Stimulated activated CD4-positive, alpha-beta T cell treated with anti-CD3 and anti-CD28 coated beads, Interleukin-15, amount 100 ng/mL, for 48 hours (primary cell): ENCODE measurements around the gene UGT2B7.
"Not testable (repeated sequence)": the region's sequence is repeated elsewhere in the genome, so short reads cannot be mapped to it uniquely, and the experiment has no call there.

Experiments used
- DNase-seq, 2 donors: peaks; one replicate each; pipeline ENCODE4 v3.0.0-alpha.2; 2020; ENCODE audit warnings: low read depth in 2 of 2

The UGT2B7 gene

DNA sequence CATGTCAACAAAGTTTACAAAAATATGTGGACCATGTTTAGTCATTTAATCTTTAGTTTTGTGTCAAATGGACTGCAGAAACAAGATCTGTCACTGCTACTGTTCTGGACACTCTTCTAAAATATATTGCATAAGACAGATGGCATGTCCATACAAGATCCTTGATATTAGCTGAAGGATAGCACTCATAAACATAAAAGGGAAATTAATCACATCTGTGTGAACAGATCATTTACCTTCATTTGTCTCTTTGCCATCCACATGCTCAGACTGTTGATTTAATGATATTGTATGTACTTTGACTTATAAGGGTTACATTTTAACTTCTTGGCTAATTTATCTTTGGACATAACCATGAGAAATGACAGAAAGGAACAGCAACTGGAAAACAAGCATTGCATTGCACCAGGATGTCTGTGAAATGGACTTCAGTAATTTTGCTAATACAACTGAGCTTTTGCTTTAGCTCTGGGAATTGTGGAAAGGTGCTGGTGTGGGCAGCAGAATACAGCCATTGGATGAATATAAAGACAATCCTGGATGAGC is at the start of gene UGT2B7:
Gene UGT2B7 (plus strand): TSS at position 364 of the 546 bp plus-strand sequence. CDS start 47 bp downstream, at position 411.
- DNase-seq, result no peak

DNA sequence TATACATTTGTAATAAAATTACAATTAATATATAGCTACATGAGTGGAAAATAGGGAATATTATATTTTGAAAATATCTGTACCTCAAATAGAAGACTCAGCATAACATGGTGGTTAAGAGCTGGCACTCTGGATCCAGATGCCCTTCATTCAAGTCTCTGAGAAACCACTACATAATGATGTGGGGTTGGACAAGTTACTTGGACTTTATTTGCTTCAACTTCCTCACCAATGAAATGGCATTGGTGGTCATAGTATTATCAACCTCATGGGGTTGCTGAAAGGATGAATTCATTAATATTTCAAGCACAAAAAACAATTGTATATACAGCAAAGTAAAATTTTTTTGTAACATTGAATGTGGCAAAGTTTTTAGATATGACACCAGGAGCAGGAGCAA is 46.4 kb upstream of the UGT2B7 start:
- no peak for DNase-seq

- not testable (repeated sequence) for DNase-seq
Measured at GRCh38 chr4:69050853-69051575, 45.3 kb upstream of the UGT2B7 start.

DNA sequence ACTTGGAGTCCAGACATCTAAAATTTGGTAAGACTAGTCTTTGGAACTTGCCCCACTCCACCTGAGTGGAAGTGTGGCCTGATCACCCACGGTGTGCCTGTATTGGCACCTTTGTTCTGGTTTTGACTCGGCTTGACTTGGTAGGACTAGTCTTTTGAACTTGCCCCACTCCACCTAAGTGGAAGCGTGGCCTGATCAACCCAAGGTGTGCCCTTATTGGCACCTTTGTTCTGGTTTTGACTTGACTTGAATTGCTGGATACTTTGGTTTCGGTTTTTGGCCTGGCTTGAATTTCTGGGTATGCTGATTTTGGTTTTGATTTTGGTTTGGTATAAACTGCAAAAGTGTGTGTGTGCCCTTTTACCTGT is 44.7 kb upstream of the UGT2B7 start:
- DNase-seq, result no peak

GRCh38 chr4:69053309-69053885 is 42.9 kb upstream of the UGT2B7 start:
- DNase-seq, result not testable (repeated sequence)

DNA sequence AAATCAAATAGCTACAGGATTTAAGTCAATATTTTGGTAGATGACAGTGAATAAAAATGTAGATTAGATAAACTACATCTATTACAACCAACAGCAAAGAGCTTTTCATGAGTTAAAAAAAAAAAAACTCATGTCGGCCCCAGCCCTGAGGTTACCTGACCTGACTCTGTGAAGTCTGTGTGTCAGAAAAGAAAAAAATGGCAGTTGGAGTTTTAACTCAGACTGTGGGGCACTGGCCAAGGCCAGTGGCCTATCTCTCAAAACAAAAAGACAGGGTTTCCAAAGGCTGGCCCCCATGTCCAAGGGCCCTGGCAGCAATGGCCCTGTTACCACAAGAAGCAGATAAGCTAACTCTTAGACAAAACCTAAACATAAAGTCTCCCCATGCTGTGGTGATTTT is 42.2 kb upstream of the UGT2B7 start:
- not testable (repeated sequence) for DNase-seq

GRCh38 chr4:69054578-69055200 is 41.6 kb upstream of the UGT2B7 start:
- DNase-seq, result no peak

DNA sequence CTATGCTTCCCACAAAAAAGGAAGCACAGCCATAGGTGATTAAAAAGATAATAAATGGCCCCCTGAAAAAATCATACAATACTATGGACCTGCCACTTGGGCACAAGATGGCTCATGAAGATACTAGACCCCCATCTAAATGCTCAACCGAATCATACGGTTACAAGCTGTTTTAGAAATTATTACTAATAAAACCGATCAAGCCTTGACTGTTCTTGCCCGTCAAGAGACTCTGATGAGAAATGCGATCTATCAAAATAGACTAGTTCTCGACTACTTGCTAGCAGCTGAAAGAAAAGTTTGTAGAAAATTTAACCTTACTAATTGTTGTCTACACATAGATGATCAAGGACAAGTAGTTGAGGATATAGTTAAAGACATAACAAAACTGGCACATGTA is 40.1 kb upstream of the UGT2B7 start:
- DNase-seq, result no peak

- no peak for DNase-seq
Measured at GRCh38 chr4:69056921-69057550, 39.2 kb upstream of the UGT2B7 start.

DNA sequence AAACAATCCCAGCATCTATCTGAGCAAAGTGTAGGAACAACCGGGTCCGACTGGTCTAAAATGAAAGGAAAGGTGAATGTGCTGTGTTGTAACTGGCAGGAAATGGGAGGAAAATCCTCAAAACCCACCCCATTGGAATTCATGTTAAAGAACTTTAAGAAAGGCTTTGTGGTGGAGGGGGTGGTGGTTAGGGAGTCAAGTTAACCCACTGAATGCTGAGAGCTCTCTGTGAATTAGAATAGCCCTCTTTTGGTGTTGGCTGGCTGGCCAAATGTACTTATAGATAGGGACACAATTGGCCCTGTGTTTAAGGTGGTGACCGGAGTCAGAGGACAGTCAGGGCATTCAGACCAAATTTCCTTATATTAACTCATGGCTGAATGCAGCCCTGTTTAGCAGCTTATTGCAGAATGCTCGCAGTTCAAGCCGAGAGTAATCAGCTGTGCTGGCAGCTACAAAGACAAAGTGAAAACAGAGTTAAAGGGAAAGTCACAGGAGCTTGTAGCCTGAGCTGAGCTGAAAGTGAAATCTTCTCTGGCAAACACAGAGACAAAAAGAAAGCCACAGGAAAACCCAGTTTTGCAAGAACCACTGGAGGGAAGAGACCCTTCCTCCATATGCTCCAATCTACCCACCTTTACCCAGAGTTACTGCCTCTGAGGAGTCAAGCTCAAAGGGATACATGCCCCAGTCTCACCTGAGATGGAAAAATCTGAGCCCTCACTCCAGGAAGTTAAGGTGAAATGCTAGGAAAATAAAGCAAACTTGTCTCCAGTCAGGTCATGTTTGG is 38.5 kb upstream of the UGT2B7 start:
- no peak for DNase-seq

- no peak for DNase-seq
Measured at GRCh38 chr4:69058410-69059059, 37.7 kb upstream of the UGT2B7 start.

- DNase-seq, result no peak
Measured at GRCh38 chr4:69060651-69061308, 35.5 kb upstream of the UGT2B7 start.

DNA sequence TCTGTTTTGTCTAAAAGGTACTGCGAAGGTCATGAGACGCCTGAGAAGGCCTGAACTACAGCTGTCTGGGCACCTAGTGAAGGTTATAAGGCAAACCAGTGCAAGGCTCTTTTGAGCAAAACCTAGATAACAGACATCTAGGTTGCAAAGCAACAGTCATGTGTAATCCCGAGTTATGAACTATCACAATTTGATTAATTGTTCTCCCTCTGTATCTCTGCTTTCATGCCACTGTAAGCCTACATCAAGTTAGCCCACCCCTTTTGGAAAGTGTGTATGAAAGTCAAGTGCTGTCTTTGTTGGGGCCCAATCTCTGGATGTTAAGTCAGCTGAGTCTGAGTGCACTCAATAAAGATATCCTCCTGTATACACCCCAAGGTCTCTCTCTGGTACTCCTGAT is 31.9 kb upstream of the UGT2B7 start:
- no peak for DNase-seq

DNA sequence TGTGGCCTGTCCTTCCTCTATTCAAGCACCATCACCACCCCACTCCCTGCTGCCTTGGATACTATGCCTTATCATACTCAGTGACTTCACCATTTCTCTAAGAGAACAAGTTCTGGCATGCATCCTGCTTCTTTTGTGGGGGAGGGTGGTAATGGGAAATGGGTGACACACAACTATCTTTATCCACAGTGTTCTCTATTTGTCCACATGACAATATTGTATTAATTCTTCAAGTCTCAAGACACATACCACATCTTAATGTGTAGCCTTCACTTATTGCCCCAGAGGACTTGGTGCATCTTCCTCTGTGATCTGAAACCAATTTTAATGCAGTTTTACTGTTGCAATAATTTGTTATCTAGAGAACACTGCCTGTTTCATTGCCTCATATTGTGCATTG is 29.3 kb upstream of the UGT2B7 start:
- no peak for DNase-seq

GRCh38 chr4:69069085-69069484 is 27.2 kb upstream of the UGT2B7 start:
- no peak for DNase-seq

DNA sequence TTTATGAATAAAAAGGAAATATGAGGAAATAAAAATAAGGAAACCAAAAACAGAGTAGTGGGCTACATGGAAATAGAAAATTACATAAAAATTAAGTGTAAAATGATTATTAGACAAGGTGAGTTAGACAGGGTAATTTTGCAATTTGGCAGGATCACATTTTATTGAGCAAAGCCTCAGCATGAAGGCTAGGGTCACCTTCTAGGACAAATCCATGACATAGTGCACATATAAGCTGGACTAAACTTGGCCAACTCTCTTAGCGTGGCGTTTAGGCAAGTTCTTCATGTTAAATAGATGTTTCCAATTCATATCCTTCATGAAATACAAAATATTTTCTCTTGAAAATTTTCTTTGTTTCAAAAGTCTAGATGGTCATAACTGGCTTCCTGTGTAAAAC is 25.7 kb upstream of the UGT2B7 start:
- no peak for DNase-seq

GRCh38 chr4:69071286-69071685 is 25.0 kb upstream of the UGT2B7 start:
- no peak for DNase-seq

DNA sequence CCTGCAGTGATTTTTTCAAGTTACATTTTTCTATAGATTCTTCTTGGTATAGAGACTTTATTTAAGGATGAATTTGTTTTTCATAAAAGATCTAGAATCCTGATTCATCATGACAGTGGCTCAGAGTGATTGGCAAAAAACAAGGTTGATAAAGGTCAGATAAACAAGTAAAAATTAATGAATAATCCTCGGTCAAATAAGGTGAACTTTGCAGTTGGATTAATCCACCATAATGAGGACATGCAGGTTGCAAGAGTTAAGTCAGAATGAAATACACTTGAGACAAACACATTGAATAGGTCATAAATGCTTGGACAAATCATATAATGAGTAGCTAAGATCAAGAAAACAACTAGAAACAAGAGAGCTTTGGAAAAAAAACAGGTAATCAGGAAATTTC is 22.9 kb upstream of the UGT2B7 start:
- no peak for DNase-seq

GRCh38 chr4:69075061-69075792 is 21.0 kb upstream of the UGT2B7 start:
- DNase-seq, result no peak

DNA sequence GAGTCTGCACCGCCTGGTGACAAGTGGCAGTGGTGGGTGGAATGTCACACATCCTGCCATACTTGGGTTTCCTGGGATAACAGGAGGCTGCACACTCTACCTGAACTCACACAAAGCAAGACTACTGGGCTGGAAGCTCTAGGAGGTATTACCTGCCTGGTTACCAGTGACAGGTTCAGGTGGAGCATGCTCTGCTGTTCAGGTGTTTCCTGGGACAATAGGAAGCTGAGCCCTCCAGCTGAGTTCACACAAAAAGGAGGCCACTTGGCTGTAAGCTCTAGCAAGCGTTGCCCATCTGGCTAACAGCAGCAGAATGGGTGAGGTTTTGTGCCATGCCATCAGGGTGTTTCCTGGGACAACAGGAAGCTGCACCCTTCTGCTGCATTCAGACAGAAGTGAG is 17.4 kb upstream of the UGT2B7 start:
- no peak for DNase-seq
